GM12878 (cell line): ENCODE data around the gene SULT6B1.

Experiments
- EGR1 ChIP-seq, 2 experiments: IDR thresholded peaks; 1 replicate in 1 of 2; 2 replicates in 1 of 2; pipeline ENCODE4 v1.6.1; 2011 to 2012; ENCODE audit warnings: low read depth in 2 of 2, low read length in 2 of 2, borderline replicate concordance in 1 of 2, mild to moderate bottlenecking in 1 of 2, moderate library complexity in 1 of 2
- EP300 ChIP-seq, 2 experiments: fragments of 150-350 bp in 1 of 2; IDR thresholded peaks; 2 replicates each; pipeline ENCODE4 v1.6.1; 2011 to 2012; ENCODE audit warnings: low read depth in 2 of 2, low read length in 2 of 2, borderline replicate concordance in 1 of 2, improper control_type of control experiment in 1 of 2, inconsistent platforms in 1 of 2; ENCODE audit not compliant: control insufficient read depth in 1 of 2
- FOXM1 ChIP-seq: IDR thresholded peaks from 2 replicates; pipeline ENCODE4 v1.6.1; 2012; ENCODE audit warnings: low read depth, mild to moderate bottlenecking, inconsistent platforms, low read length, moderate library complexity
- JUNB ChIP-seq: IDR thresholded peaks from 2 replicates; pipeline ENCODE4 v1.6.1; 2016; ENCODE audit warnings: antibody characterized with exemption, mild to moderate bottlenecking
- MYC ChIP-seq: IDR thresholded peaks from 2 replicates; pipeline ENCODE4 v1.6.1; 2011; ENCODE audit warnings: mild to moderate bottlenecking, low read length, moderate library complexity, inconsistent platforms; ENCODE audit not compliant: insufficient read depth, insufficient replicate concordance, insufficient read length, severe bottlenecking
- NFYB ChIP-seq: IDR thresholded peaks from 2 replicates; pipeline ENCODE4 v1.6.1; 2011; ENCODE audit warnings: low read depth, mild to moderate bottlenecking, low read length, improper control_type of control experiment, moderate library complexity; ENCODE audit not compliant: insufficient read depth
- SREBF1 ChIP-seq: IDR thresholded peaks from 2 replicates; pipeline ENCODE4 v1.6.1; 2012; ENCODE audit warnings: mild to moderate bottlenecking, low read length
- YY1 ChIP-seq: IDR thresholded peaks from 2 replicates; pipeline ENCODE4 v1.6.1; 2011; ENCODE audit warnings: low read depth, mild to moderate bottlenecking, low read length
- ZNF207 ChIP-seq: fragments of 450-650 bp; IDR thresholded peaks from 2 replicates; pipeline ENCODE4 v1.6.1; 2014; ENCODE audit warnings: antibody characterized with exemption, mild to moderate bottlenecking, borderline replicate concordance
- TF ChIP-seq, protein P1 (sequence below), 3 experiments: IDR thresholded peaks in 2 of 3; conservative IDR thresholded peaks in 1 of 3; 2 replicates each; pipeline ENCODE4 v1.5.1; 2011; ENCODE audit warnings: low read depth in 3 of 3, low read length in 3 of 3, mild to moderate bottlenecking in 3 of 3, control low read depth in 2 of 3, moderate library complexity in 2 of 3, inconsistent platforms in 1 of 3, mixed read lengths in 1 of 3; ENCODE audit not compliant: control insufficient read depth in 2 of 3, insufficient read depth in 1 of 3; ENCODE audit errors: extremely low read depth in 1 of 3

DNA sequence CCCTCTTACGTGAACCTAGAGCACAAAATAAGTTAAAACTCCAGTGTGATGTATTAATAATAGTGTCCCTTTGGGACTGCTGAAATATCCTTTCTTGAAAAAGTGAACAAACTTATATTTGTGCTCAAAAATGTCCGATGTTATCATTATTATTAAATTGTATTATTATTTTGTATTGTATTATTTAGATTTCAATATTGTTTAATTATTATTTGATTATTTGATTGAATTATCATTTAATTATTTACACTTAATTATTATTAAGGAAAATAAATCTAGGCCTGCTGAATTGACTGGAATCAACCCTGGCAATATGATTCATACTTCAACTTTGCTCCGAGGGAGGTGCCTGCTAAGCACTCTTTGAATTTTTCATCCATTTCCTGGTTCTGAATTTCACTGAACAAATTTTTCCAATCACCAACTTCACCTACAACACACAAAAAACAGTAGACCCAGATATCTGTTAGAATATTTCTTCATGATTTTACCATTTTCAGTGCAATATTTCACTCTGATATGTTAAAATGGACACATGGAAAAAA is 20.8 kb downstream of the SULT6B1 start:
- TF ChIP-seq NFYB, result no peak
- TF ChIP-seq, protein P1, sequence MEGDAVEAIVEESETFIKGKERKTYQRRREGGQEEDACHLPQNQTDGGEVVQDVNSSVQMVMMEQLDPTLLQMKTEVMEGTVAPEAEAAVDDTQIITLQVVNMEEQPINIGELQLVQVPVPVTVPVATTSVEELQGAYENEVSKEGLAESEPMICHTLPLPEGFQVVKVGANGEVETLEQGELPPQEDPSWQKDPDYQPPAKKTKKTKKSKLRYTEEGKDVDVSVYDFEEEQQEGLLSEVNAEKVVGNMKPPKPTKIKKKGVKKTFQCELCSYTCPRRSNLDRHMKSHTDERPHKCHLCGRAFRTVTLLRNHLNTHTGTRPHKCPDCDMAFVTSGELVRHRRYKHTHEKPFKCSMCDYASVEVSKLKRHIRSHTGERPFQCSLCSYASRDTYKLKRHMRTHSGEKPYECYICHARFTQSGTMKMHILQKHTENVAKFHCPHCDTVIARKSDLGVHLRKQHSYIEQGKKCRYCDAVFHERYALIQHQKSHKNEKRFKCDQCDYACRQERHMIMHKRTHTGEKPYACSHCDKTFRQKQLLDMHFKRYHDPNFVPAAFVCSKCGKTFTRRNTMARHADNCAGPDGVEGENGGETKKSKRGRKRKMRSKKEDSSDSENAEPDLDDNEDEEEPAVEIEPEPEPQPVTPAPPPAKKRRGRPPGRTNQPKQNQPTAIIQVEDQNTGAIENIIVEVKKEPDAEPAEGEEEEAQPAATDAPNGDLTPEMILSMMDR (IDR thresholded peaks at IDR 0.05 in 2 of 3, conservative IDR thresholded peaks at IDR 0.05 in 1 of 3; ENCODE audit: control insufficient read depth in 2 of 3, extremely low read depth in 1 of 3, insufficient read depth in 1 of 3, low read depth in 3 of 3, low read length in 3 of 3), result no peak
- TF ChIP-seq MYC, result no peak
- TF ChIP-seq EGR1 (IDR thresholded peaks at IDR 0.05; ENCODE audit: borderline replicate concordance in 1 of 2, low read depth in 2 of 2, low read length in 2 of 2), result no peak
- no peak for TF ChIP-seq YY1
- no peak for TF ChIP-seq JUNB
- no peak for TF ChIP-seq SREBF1
- no peak for TF ChIP-seq FOXM1
- TF ChIP-seq EP300 (IDR thresholded peaks at IDR 0.05; ENCODE audit: borderline replicate concordance in 1 of 2, control insufficient read depth in 1 of 2, low read depth in 2 of 2, low read length in 2 of 2), result no peak
- no peak for TF ChIP-seq ZNF207
